GM12891 (cell line): ENCODE results near the gene RAET1L.
"Not testable (repeated sequence)": the region's sequence is repeated elsewhere in the genome, so short reads cannot be mapped to it uniquely, and the experiment has no call there.

ENCODE experiments used
- DNase-seq: peaks from one replicate; pipeline ENCODE4 v3.0.0; 2011; ENCODE audit warnings: low spot score; ENCODE audit not compliant: insufficient read length
- FAIRE-seq: peaks from 2 replicates; lab custom pipeline; 2011; peaks lifted over from hg19 to GRCh38; lab: Jason Lieb, UNC
- PAX5 ChIP-seq: IDR thresholded peaks from 2 replicates; pipeline ENCODE4 v1.6.1; 2011; ENCODE audit warnings: low read length, moderate library complexity, mild to moderate bottlenecking; ENCODE audit not compliant: insufficient read depth, severe bottlenecking
- POLR2A ChIP-seq: IDR thresholded peaks from 2 replicates; pipeline ENCODE4 v1.6.1; 2011; ENCODE audit warnings: low read depth, low read length, control low read depth
- POLR2AphosphoS5 ChIP-seq: IDR thresholded peaks from 2 replicates; pipeline ENCODE4 v1.6.1; 2011; ENCODE audit warnings: low read depth, low read length, control low read depth
- POU2F2 ChIP-seq: IDR thresholded peaks from 2 replicates; pipeline ENCODE4 v1.6.1; 2011; ENCODE audit warnings: low read depth, mild to moderate bottlenecking, control low read depth, low read length, moderate library complexity
- SPI1 ChIP-seq: IDR thresholded peaks from 2 replicates; pipeline ENCODE4 v1.6.1; 2011; ENCODE audit warnings: low read depth, low read length, control low read depth
- TAF1 ChIP-seq: IDR thresholded peaks from 2 replicates; pipeline ENCODE4 v1.6.1; 2011; ENCODE audit warnings: low read depth, low read length, control low read depth

RAET1L gene

GRCh38 chr6:150016324-150017185, 8.8 kb downstream of the RAET1L start:
- FAIRE-seq = peak; percentile 68

GRCh38 chr6:150015281-150016001, 9.9 kb downstream of the RAET1L start:
- not testable (repeated sequence) for FAIRE-seq

More at GRCh38 chr6:150016324-150017185, 8.8 kb downstream of the RAET1L start:
- TF ChIP-seq POLR2A (no peak), POU2F2 (no peak), SPI1 (no peak), POLR2AphosphoS5 (no peak), PAX5 (no peak), TAF1 (no peak)
- DNase-seq = no peak

GRCh38 chr6:150014623-150015280, 10.6 kb downstream of the RAET1L start:
- DNase-seq, FAIRE-seq: not testable (repeated sequence)

More at GRCh38 chr6:150015281-150016001, 9.9 kb downstream of the RAET1L start:
- not testable (repeated sequence) for DNase-seq

GRCh38 chr6:150013785-150014622, 11.3 kb downstream of the RAET1L start:
- DNase-seq = not testable (repeated sequence)
- FAIRE-seq = peak; percentile 16

GRCh38 chr6:150012846-150013784, 12.2 kb downstream of the RAET1L start:
- FAIRE-seq, DNase-seq: not testable (repeated sequence)

- FAIRE-seq (no peak), DNase-seq (no peak)
- no peak for TF ChIP-seq SPI1
- no peak for TF ChIP-seq TAF1
Observed at GRCh38 chr6:150008588-150008987, 16.7 kb downstream of the RAET1L start.

- TF ChIP-seq POU2F2 (no peak), TAF1 (no peak), POLR2A (no peak), SPI1 (no peak), POLR2AphosphoS5 (no peak), PAX5 (no peak)
- DNase-seq (no peak), FAIRE-seq (no peak)
Observed at GRCh38 chr6:150006961-150007464, 18.3 kb downstream of the RAET1L start.

GRCh38 chr6:150005761-150006651, 19.3 kb downstream of the RAET1L start:
- DNase-seq = no peak
- TF ChIP-seq POU2F2 (no peak), POLR2A (no peak), PAX5 (no peak), POLR2AphosphoS5 (no peak), SPI1 (no peak), TAF1 (no peak)

More at GRCh38 chr6:150005761-150006651, 19.3 kb downstream of the RAET1L start:
- no peak for FAIRE-seq
